Testis (tissue), 2 donors: Measurements from ENCODE around the gene KRT39.

Source experiments
- POLR2A ChIP-seq: fragments of 450-650 bp; IDR thresholded peaks from one replicate; pipeline ENCODE4 v1.6.1; 2017; ENCODE audit warnings: antibody characterized with exemption, mild to moderate bottlenecking, moderate library complexity
- TF ChIP-seq, protein P1 (sequence below), 3 experiments: fragments of 450-650 bp in 2 of 3; fragments of 200-600 bp in 1 of 3; sonication (generic) in 1 of 3; IDR thresholded peaks; one replicate each; pipeline ENCODE4 v1.5.1; 2016 to 2019; ENCODE audit warnings: antibody characterized with exemption in 3 of 3, mild to moderate bottlenecking in 2 of 3, moderate library complexity in 1 of 3

DNA sequence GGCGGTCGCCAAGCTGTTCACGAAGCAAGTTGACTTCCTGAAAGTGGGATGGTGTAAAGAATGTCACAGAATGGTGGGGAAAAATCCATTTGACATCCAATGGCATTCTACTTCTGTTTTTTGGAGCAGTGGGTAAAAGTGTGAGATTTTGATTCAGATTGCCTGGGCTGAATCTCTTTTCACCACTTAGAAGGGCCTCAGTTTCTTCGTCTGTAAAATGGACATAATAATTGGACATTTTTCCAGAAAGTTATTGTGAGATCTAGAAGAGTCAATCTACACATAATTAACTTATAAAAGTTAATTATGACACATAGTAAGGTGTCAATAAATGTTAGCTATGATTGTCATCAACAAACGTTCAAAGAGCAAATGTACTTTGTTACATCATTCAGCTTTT lies 14.4 kb upstream of the KRT39 start:
- TF ChIP-seq, protein P1, sequence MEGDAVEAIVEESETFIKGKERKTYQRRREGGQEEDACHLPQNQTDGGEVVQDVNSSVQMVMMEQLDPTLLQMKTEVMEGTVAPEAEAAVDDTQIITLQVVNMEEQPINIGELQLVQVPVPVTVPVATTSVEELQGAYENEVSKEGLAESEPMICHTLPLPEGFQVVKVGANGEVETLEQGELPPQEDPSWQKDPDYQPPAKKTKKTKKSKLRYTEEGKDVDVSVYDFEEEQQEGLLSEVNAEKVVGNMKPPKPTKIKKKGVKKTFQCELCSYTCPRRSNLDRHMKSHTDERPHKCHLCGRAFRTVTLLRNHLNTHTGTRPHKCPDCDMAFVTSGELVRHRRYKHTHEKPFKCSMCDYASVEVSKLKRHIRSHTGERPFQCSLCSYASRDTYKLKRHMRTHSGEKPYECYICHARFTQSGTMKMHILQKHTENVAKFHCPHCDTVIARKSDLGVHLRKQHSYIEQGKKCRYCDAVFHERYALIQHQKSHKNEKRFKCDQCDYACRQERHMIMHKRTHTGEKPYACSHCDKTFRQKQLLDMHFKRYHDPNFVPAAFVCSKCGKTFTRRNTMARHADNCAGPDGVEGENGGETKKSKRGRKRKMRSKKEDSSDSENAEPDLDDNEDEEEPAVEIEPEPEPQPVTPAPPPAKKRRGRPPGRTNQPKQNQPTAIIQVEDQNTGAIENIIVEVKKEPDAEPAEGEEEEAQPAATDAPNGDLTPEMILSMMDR (IDR thresholded peaks at IDR 0.05): no peak
- TF ChIP-seq POLR2A: no peak
